H1 (cell line): ENCODE results near the gene RANBP9. TPM values are rescaled to one million over a fixed set of nuclear protein-coding genes. Genes with fewer than 3 reads are reported as not detected.

Experiments used
- CHD7 ChIP-seq: fragments of 300-600 bp; sonication (generic); IDR thresholded peaks from 2 replicates; pipeline ENCODE4 v1.7.1; 2012; ENCODE audit warnings: low read length, moderate library complexity, mild to moderate bottlenecking, inconsistent platforms; ENCODE audit not compliant: insufficient replicate concordance
- EGR1 ChIP-seq: IDR thresholded peaks from 2 replicates; pipeline ENCODE4 v1.6.1; 2011; ENCODE audit warnings: low read depth, low read length, borderline replicate concordance
- EP300 ChIP-seq, 2 experiments: IDR thresholded peaks; 1 replicate in 1 of 2; 2 replicates in 1 of 2; pipeline ENCODE4 v1.6.1; 2011 to 2012; ENCODE audit warnings: low read depth in 2 of 2, low read length in 2 of 2, mild to moderate bottlenecking in 2 of 2, borderline replicate concordance in 1 of 2, inconsistent platforms in 1 of 2, moderate library complexity in 1 of 2
- KDM1A ChIP-seq: fragments of 200-600, 300-600 bp; sonication (generic); IDR thresholded peaks from 2 replicates; pipeline ENCODE4 v1.7.1; 2016; ENCODE audit warnings: mild to moderate bottlenecking, low read length, borderline replicate concordance
- MAX ChIP-seq: IDR thresholded peaks from 2 replicates; pipeline ENCODE4 v1.6.1; 2012; ENCODE audit warnings: inconsistent platforms
- PHF8 ChIP-seq: fragments of 200-600 bp; sonication (generic); conservative IDR thresholded peaks from 2 replicates; pipeline ENCODE4 v1.7.1; 2012; ENCODE audit warnings: low read depth, mild to moderate bottlenecking, inconsistent platforms, low read length, moderate library complexity
- SP2 ChIP-seq: IDR thresholded peaks from 2 replicates; pipeline ENCODE4 v1.6.1; 2012; ENCODE audit warnings: mild to moderate bottlenecking, low read length, inconsistent platforms
- SRF ChIP-seq: IDR thresholded peaks from 2 replicates; pipeline ENCODE4 v1.6.1; 2011; ENCODE audit warnings: mild to moderate bottlenecking, low read depth, low read length, moderate library complexity
- TAF1 ChIP-seq: IDR thresholded peaks from 2 replicates; pipeline ENCODE4 v1.6.1; 2011; ENCODE audit warnings: mild to moderate bottlenecking, low read depth, low read length
- polyA plus RNA-seq, 7 experiments: library from polyadenylated mRNA; depleted of rRNA in 3 of 7; stranded (reverse) in 5 of 7; unstranded in 2 of 7; fragments of >200 nt in 5 of 7; fragments of 200-250 nt in 2 of 7; gene quantifications; 1 replicate in 5 of 7; 2 replicates in 1 of 7; 4 replicates in 1 of 7; pipeline versions ENCODE4 v1.2.1 to v1.2.3, GENCODE V29; 2011 to 2013; ENCODE audit warnings: missing spikeins in 2 of 7, mixed read lengths in 2 of 7
- total RNA-seq: library from RNA; stranded (reverse); fragmentation: NEBNext Ultra II Directional; extraction: Animal tissue kit (Norgen Biotek cat#: 25700); gene quantifications from 2 replicates; pipeline ENCODE4 v1.2.1, GENCODE V29; 2021

The RANBP9 gene
- total and polyA plus RNA-seq, 2 of the 8 experiments (the other 6 are each of a cell fraction or from before 2014, with no cell fraction given) = 13.0 to 36.7 TPM

- TF ChIP-seq CHD7 (no peak), TAF1 (peak; percentile 69; the same call in 1 of the 2 replicates), EGR1 (peak; percentile 41; the same call in 1 of the 2 replicates), MAX (no peak; the same call in 1 of the 2 replicates), SRF (no peak), PHF8 (no peak), EP300 (IDR thresholded peaks at IDR 0.05; ENCODE audit: borderline replicate concordance in 1 of 2, low read depth in 2 of 2, low read length in 2 of 2) (no peak), KDM1A (no peak), SP2 (no peak)
Measured at GRCh38 chr6:13574149-13574570, 137.5 kb downstream of the RANBP9 start (continued).
